ENCODE measurements around the gene LANCL2.
A peak's percentile ranks its signal among the peaks of the same experiment; 100 is the strongest.

The LANCL2 gene

DNA sequence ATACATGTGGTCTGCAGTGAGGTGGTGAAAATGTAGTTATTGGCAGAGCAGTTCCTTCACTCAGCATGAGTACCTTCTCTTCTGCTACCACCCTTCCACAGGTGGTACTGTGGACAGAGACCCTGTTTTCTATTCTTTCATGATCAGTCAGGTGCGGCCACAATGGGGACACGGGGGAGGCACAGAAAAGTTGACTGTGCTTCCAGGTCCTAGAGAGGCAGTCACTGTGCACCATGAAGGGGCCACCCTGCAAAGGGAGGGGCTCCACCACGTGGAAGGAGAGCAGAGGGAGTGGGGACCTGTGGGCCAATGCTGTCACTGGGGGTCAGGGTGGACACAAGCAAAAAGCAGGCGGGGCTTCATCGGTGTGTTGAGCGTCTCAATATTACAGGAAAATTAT lies 3.6 kb upstream of the LANCL2 start:
- Histone ChIP-seq H3K27me3 (replicated peaks in 2 of 5; ENCODE audit: control insufficient read depth in 4 of 5, insufficient read depth in 5 of 5, low read length in 4 of 5) (peaks cover 0 to 9% (median 0%) of the 10 kb centered on the region in 5 experiments), H3K4me1 (ENCODE audit: control extremely low read depth in 1 of 4, control insufficient read depth in 4 of 4, insufficient read depth in 4 of 4, low read length in 3 of 4) (peaks cover 3 to 10% (median 8%) of the 10 kb centered on the region in 4 experiments), H3K4me3 (ENCODE audit: control insufficient read depth in 1 of 7, extremely low read depth in 1 of 7, insufficient read depth in 4 of 7, low read depth in 2 of 7, low read length in 6 of 7) (no peak overlapping the region), H3K27ac (ENCODE audit: insufficient read depth in 1 of 2, low read depth in 1 of 2, low read length in 2 of 2, poor library complexity in 1 of 2, severe bottlenecking in 2 of 2) (no peak overlapping the region), H3K36me3 (ENCODE audit: control insufficient read depth in 4 of 4, insufficient read depth in 4 of 4, low read length in 3 of 4) (no peaks in the 10 kb centered on the region), H3K9me3 (ENCODE audit: control extremely low read depth in 1 of 5, control insufficient read depth in 4 of 5, insufficient read depth in 2 of 5, low read depth in 1 of 5, low read length in 4 of 5) (no peaks in the 10 kb centered on the region)
- DNase-seq, result no peak
- 78% methylated on average over 3 of the region's 6 CpGs for WGBS (ENCODE audit: insufficient coverage)
- CTCF ChIA-PET, result no interaction called here
- POLR2A ChIA-PET, result no interaction called here

DNA sequence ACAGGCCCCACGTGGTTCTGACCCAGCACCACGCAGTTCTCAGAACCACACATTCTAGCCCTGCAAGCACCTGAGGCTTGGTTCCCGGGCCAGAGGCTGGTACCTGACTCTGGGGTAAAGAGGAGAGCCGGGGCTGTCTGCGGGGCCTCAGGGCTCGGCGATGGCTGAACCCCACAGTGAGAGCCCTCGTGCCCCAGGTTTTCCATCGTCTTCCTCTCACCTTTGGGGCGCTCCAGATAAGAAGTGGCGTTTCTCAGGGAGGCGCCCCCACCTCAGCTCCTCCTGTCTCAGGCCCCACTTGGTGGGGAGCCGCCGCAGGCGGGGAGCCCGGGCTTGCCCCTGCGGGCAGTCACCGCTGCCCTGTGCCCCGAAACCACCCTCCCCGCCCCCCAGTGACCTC lies 2.2 kb upstream of the LANCL2 start:
- Histone ChIP-seq H3K4me1 (ENCODE audit: control extremely low read depth in 1 of 4, control insufficient read depth in 4 of 4, insufficient read depth in 4 of 4, low read length in 3 of 4) (peaks cover 8 to 20% (median 16%) of the 10 kb centered on the region in 4 experiments), H3K27me3 (replicated peaks in 2 of 5; ENCODE audit: control insufficient read depth in 4 of 5, insufficient read depth in 5 of 5, low read length in 4 of 5) (peaks cover 0 to 9% (median 0%) of the 10 kb centered on the region in 5 experiments), H3K27ac (ENCODE audit: insufficient read depth in 1 of 2, low read depth in 1 of 2, low read length in 2 of 2, poor library complexity in 1 of 2, severe bottlenecking in 2 of 2) (no peak overlapping the region), H3K9me3 (ENCODE audit: control extremely low read depth in 1 of 5, control insufficient read depth in 4 of 5, insufficient read depth in 2 of 5, low read depth in 1 of 5, low read length in 4 of 5) (no peaks in the 10 kb centered on the region), H3K36me3 (ENCODE audit: control insufficient read depth in 4 of 4, insufficient read depth in 4 of 4, low read length in 3 of 4) (no peaks in the 10 kb centered on the region), H3K4me3 (ENCODE audit: control insufficient read depth in 1 of 7, extremely low read depth in 1 of 7, insufficient read depth in 4 of 7, low read depth in 2 of 7, low read length in 6 of 7) (no peak overlapping the region)
- DNase-seq, result no peak
- ChIA-PET CTCF (no interaction called here), POLR2A (no interaction called here)
- WGBS (ENCODE audit: insufficient coverage), result 93% methylated on average over 14 of the region's 20 CpGs

DNA sequence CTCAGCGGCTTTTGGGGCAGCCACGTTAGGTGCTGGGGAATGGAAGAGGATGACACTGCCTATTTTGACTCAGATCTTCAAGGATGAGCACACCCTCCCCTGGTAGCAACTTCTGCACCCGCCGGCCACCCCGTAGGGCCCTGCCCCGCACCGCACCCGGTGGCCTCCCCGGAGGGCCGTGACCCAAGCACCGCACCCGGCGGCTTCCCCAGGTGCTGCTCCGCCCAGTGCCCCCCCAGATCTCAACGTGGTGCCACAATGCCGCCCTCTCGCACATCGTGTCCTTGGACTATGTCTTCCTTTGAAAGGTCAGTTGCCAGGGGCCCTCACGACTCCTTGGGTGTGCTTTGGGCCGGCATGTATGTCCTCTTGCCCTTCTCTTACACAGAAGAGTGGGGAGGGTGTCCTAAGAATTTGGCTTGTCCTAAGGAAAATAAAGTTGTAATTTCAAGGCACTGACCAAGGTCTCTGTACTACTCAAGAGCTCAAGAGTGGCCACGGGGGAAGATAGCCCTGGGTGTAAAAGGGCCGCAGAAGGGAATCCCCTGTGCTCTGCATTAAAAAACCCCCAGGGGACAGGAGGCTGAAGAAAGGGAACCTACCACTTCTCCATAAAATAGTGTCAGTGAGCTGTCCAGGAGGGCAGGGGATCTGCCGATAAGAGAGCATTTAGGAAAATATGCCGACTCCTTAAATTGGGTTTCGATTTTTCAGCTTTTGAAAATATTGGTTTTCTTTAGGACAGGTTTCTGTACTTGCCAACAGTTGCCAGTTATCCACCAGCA lies 1.6 kb upstream of the LANCL2 start:
- whole genome bisulfite sequencing (ENCODE audit: insufficient coverage), result 94% methylated on average over 23 of the region's 25 CpGs
- Histone ChIP-seq H3K36me3 (ENCODE audit: control insufficient read depth in 4 of 4, insufficient read depth in 4 of 4, low read length in 3 of 4) (no peaks in the 10 kb centered on the region), H3K4me3 (ENCODE audit: control insufficient read depth in 1 of 7, extremely low read depth in 1 of 7, insufficient read depth in 4 of 7, low read depth in 2 of 7, low read length in 6 of 7) (no peak overlapping the region), H3K27me3 (replicated peaks in 2 of 5; ENCODE audit: control insufficient read depth in 4 of 5, insufficient read depth in 5 of 5, low read length in 4 of 5) (peaks cover 0 to 6% (median 0%) of the 10 kb centered on the region in 5 experiments), H3K9me3 (ENCODE audit: control extremely low read depth in 1 of 5, control insufficient read depth in 4 of 5, insufficient read depth in 2 of 5, low read depth in 1 of 5, low read length in 4 of 5) (no peaks in the 10 kb centered on the region), H3K27ac (ENCODE audit: insufficient read depth in 1 of 2, low read depth in 1 of 2, low read length in 2 of 2, poor library complexity in 1 of 2, severe bottlenecking in 2 of 2) (no peak overlapping the region), H3K4me1 (ENCODE audit: control extremely low read depth in 1 of 4, control insufficient read depth in 4 of 4, insufficient read depth in 4 of 4, low read length in 3 of 4) (peaks cover 8 to 20% (median 16%) of the 10 kb centered on the region in 4 experiments)
- no peak for DNase-seq
- ChIA-PET POLR2A (no interaction called here), CTCF (interaction anchor here (0.9 kb wide), 1 partner anchor 82 kb away, joined by 3 read pairs; no protein-coding TSS in a partner anchor)

DNA sequence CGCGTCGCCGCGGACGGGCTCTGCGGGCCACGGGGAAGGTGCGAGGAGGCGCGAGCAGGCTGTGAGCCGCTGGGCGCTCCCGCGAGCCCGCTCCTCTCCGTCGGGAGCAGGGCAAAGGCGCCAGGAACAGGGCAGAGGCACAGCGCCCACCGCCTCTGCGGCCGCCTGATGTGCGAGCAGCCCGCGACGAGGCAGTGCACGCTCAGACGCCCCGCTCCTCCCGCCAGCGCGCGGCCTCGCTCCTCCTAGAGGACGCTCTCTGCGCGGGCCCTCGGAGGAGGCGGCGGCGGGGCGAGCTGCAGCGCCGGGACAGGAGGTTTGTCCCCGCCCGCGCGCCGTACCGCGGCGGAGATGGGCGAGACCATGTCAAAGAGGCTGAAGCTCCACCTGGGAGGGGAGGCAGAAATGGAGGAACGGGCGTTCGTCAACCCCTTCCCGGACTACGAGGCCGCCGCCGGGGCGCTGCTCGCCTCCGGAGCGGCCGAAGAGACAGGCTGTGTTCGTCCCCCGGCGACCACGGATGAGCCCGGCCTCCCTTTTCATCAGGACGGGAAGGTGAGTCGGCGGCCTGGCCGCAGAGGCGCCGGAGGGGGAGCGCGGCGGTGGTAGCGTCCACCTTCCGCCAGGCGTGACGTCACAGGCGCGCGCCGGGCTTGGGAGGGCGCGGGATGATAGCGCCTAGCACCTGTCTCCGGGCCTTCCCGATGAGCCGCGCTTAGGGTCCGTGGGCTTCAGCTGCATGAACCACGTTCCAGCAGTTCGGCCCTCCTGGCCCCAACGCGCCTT lies 731 bp downstream of the LANCL2 start:
- POLR2A ChIA-PET, result interaction anchor here (0.6 to 1.4 kb wide), 3 partner anchors 9 to 607 kb away, joined by 4 to 8 read pairs (median 6); partner anchors contain the start of gene SEC61G
- Histone ChIP-seq H3K4me1 (ENCODE audit: control extremely low read depth in 1 of 4, control insufficient read depth in 4 of 4, insufficient read depth in 4 of 4, low read length in 3 of 4) (peaks cover 8 to 20% (median 16%) of the 10 kb centered on the region in 4 experiments), H3K4me3 (ENCODE audit: control insufficient read depth in 1 of 7, extremely low read depth in 1 of 7, insufficient read depth in 4 of 7, low read depth in 2 of 7, low read length in 6 of 7) (peak overlapping the region; percentile 82 to 100 (median 95)), H3K27me3 (replicated peaks in 2 of 5; ENCODE audit: control insufficient read depth in 4 of 5, insufficient read depth in 5 of 5, low read length in 4 of 5) (no peaks in the 10 kb centered on the region), H3K36me3 (ENCODE audit: control insufficient read depth in 4 of 4, insufficient read depth in 4 of 4, low read length in 3 of 4) (no peaks in the 10 kb centered on the region), H3K27ac (ENCODE audit: insufficient read depth in 1 of 2, low read depth in 1 of 2, low read length in 2 of 2, poor library complexity in 1 of 2, severe bottlenecking in 2 of 2) (peak overlapping the region; percentile 97 to 99), H3K9me3 (ENCODE audit: control extremely low read depth in 1 of 5, control insufficient read depth in 4 of 5, insufficient read depth in 2 of 5, low read depth in 1 of 5, low read length in 4 of 5) (no peaks in the 10 kb centered on the region)
- CTCF ChIA-PET, result interaction anchor here (1.3 to 1.6 kb wide), 2 partner anchors 9 to 11 kb away, joined by 3 to 4 read pairs; no protein-coding TSS in a partner anchor
- WGBS (ENCODE audit: insufficient coverage), result under 1% methylated on average over 85 of the region's 101 CpGs
- peak; percentile 98 to 99 (median 98) for DNase-seq

DNA sequence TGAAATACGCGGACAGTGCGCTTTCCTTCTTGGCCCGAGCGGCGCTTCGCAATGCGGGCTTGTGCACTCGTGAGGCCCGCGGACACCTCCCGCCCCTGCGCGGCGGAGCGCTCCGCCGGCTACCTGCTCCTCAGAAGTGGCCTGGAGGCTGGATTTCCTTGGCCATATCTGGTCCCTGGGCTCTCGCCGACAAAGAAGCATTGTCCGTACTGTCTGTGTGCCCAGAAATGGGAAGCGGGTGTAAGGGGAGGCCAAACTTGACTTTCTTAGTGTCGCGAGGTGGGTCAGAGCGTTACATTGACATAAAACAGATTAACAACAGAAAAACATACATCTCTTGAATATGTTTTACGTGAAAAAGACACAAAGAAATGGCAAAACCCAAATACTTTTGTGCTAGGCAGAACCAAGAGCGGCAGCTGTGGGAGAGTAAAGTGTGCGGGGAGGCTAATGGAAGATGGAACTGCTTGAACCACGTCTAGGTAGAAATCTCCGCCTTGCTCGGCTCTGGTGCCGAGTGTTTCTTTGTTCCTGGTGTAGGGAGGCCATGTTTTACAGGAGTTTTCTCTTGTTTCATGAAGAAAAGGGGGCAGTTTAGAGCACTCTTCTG lies 1.4 kb downstream of the LANCL2 start:
- peak; percentile 22 to 66 (median 63) for DNase-seq
- Histone ChIP-seq H3K4me3 (ENCODE audit: control insufficient read depth in 1 of 7, extremely low read depth in 1 of 7, insufficient read depth in 4 of 7, low read depth in 2 of 7, low read length in 6 of 7) (peak overlapping the region; percentile 82 to 100 (median 95)), H3K4me1 (ENCODE audit: control extremely low read depth in 1 of 4, control insufficient read depth in 4 of 4, insufficient read depth in 4 of 4, low read length in 3 of 4) (peaks cover 8 to 20% (median 16%) of the 10 kb centered on the region in 4 experiments), H3K27me3 (replicated peaks in 2 of 5; ENCODE audit: control insufficient read depth in 4 of 5, insufficient read depth in 5 of 5, low read length in 4 of 5) (no peaks in the 10 kb centered on the region), H3K9me3 (ENCODE audit: control extremely low read depth in 1 of 5, control insufficient read depth in 4 of 5, insufficient read depth in 2 of 5, low read depth in 1 of 5, low read length in 4 of 5) (no peaks in the 10 kb centered on the region), H3K36me3 (ENCODE audit: control insufficient read depth in 4 of 4, insufficient read depth in 4 of 4, low read length in 3 of 4) (no peaks in the 10 kb centered on the region), H3K27ac (ENCODE audit: insufficient read depth in 1 of 2, low read depth in 1 of 2, low read length in 2 of 2, poor library complexity in 1 of 2, severe bottlenecking in 2 of 2) (peak overlapping the region; percentile 97 to 99)
- CTCF ChIA-PET, result interaction anchor here (1.6 kb wide), 1 partner anchor 10 kb away, joined by 4 read pairs; no protein-coding TSS in a partner anchor
- 0% methylated on average over 22 of the region's 32 CpGs for WGBS (ENCODE audit: insufficient coverage)
- POLR2A ChIA-PET, result interaction anchor here (0.6 to 1.4 kb wide), 3 partner anchors 9 to 607 kb away, joined by 4 to 8 read pairs (median 6); partner anchors contain the start of gene SEC61G

DNA sequence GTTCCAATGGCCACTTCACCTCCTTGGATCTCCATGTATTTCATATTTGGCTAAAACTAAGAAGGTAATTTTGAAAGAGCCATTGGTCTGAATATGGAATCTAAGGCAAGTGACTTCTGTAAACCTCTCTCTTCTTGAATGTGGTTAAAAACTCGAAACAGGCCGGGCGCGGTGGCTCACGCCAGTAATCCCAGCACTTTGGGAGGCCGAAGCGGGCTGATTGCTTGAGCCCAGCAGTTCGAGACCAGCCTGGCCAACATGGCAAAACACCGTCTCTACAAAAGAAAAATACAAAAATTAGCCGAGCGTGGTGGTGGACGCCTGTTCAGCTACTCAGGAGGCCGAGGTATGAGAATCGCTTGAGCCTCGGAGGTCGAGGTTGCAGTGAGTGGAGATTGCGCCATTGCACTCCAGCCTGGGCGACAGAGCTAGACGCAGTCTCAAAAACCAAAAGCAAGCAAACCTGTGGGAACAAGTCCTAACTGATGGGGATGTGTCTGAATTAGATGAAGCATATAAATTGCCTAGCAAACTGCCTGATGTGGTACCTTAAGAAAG lies 2.2 kb downstream of the LANCL2 start:
- ChIA-PET POLR2A (no interaction called here), CTCF (no interaction called here)

More for the DNA sequence above, 2.2 kb downstream of the LANCL2 start:
- H3K27me3 ChIP-seq (replicated peaks in 2 of 5; ENCODE audit: control insufficient read depth in 4 of 5, insufficient read depth in 5 of 5, low read length in 4 of 5), result no peaks in the 10 kb centered on the region
- H3K4me3 ChIP-seq (ENCODE audit: control insufficient read depth in 1 of 7, extremely low read depth in 1 of 7, insufficient read depth in 4 of 7, low read depth in 2 of 7, low read length in 6 of 7), result peak overlapping the region in 6 of 7 experiments; percentile 82 to 100 (median 96)
- no peaks in the 10 kb centered on the region for H3K9me3 ChIP-seq (ENCODE audit: control extremely low read depth in 1 of 5, control insufficient read depth in 4 of 5, insufficient read depth in 2 of 5, low read depth in 1 of 5, low read length in 4 of 5)
- no peak for DNase-seq
- H3K36me3 ChIP-seq (ENCODE audit: control insufficient read depth in 4 of 4, insufficient read depth in 4 of 4, low read length in 3 of 4), result no peaks in the 10 kb centered on the region
- H3K27ac ChIP-seq (ENCODE audit: insufficient read depth in 1 of 2, low read depth in 1 of 2, low read length in 2 of 2, poor library complexity in 1 of 2, severe bottlenecking in 2 of 2), result peak overlapping the region; percentile 97 to 99
- 99% methylated on average over 18 of the region's 19 CpGs for WGBS (ENCODE audit: insufficient coverage)
- H3K4me1 ChIP-seq (ENCODE audit: control extremely low read depth in 1 of 4, control insufficient read depth in 4 of 4, insufficient read depth in 4 of 4, low read length in 3 of 4), result peaks cover 8 to 20% (median 16%) of the 10 kb centered on the region in 4 experiments

Data from common myeloid progenitor, CD34-positive (primary cell).